SU-DHL-6 (cell line): ENCODE results near the gene GATA3.

Experiments
- EZH2phosphoT487 ChIP-seq: fragments of 200-600 bp; sonication (generic), shearing (Covaris generic); conservative IDR thresholded peaks from 2 replicates; pipeline ENCODE4 v1.6.1; 2018; ENCODE audit warnings: mild to moderate bottlenecking, antibody characterized with exemption, low read length, moderate library complexity, mixed read lengths
- TF ChIP-seq, protein P1 (sequence below): fragments of 200-600 bp; sonication (generic); IDR thresholded peaks from one replicate; pipeline ENCODE4 v1.5.1; 2017; ENCODE audit warnings: antibody characterized with exemption, mild to moderate bottlenecking, low read length, moderate library complexity; ENCODE audit not compliant: insufficient read depth, poor library complexity, severe bottlenecking

DNA sequence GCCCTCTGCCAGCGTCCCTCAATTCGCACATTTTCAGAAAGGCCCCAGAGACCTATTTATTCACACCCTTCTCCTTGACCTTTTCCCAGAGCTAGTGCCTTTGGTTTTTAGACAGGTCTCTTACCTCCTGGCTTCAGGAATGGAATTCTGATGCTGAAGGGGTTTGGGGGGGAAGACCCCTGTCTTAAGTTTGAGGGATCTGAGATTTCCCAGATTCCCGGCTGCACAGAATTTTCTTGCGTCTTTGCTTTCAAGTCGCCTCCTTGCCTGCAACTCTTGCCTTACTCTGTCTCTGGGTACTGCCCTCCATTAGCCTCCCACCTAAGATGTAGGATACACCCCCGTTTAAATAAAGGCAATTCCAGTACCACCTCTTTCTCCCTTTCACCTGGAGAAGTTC is 1.9 kb downstream of the GATA3 start:
- TF ChIP-seq, protein P1, sequence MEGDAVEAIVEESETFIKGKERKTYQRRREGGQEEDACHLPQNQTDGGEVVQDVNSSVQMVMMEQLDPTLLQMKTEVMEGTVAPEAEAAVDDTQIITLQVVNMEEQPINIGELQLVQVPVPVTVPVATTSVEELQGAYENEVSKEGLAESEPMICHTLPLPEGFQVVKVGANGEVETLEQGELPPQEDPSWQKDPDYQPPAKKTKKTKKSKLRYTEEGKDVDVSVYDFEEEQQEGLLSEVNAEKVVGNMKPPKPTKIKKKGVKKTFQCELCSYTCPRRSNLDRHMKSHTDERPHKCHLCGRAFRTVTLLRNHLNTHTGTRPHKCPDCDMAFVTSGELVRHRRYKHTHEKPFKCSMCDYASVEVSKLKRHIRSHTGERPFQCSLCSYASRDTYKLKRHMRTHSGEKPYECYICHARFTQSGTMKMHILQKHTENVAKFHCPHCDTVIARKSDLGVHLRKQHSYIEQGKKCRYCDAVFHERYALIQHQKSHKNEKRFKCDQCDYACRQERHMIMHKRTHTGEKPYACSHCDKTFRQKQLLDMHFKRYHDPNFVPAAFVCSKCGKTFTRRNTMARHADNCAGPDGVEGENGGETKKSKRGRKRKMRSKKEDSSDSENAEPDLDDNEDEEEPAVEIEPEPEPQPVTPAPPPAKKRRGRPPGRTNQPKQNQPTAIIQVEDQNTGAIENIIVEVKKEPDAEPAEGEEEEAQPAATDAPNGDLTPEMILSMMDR, result no peak
- TF ChIP-seq EZH2phosphoT487, result no peak
